H1 (cell line): ENCODE results near the gene OLFM1. TPM values are rescaled to one million over a fixed set of nuclear protein-coding genes. Genes with fewer than 3 reads are reported as not detected.

Experiments used
- CTCF ChIA-PET: fragments of 300-600 bp; sonication (Branson Sonifier 250); formaldehyde crosslinking; loops from one replicate; lab custom pipeline; 2021; ENCODE audit not compliant: partially characterized antibody; lab: Charles Lee
- POLR2A ChIA-PET: fragments of 300-600 bp; sonication (Branson Sonifier 250); formaldehyde crosslinking; loops from one replicate; lab custom pipeline; 2021; ENCODE audit warnings: inconsistent platforms; ENCODE audit not compliant: partially characterized antibody; lab: Charles Lee
- DNase-seq, 2 experiments: peaks; one replicate each; pipeline versions ENCODE4 v3.0.0 to v3.0.0-alpha.2; 2010 to 2022; ENCODE audit warnings: low spot score in 2 of 2, low read depth in 1 of 2, mixed read lengths in 1 of 2
- FAIRE-seq: peaks from 2 replicates; lab custom pipeline; 2011; peaks lifted over from hg19 to GRCh38; lab: Jason Lieb, UNC
- H2AFZ ChIP-seq: 2 replicates; pipeline ENCODE4 v1.8.1; 2012; ENCODE audit warnings: low read length, inconsistent platforms
- H2AK5ac ChIP-seq: 2 replicates; pipeline ENCODE4 v1.6.1; 2013; ENCODE audit warnings: low read depth, low read length
- H2BK120ac ChIP-seq: replicated peaks from 2 replicates; pipeline ENCODE3; 2013; ENCODE audit warnings: low read depth, low read length, inconsistent platforms
- H2BK12ac ChIP-seq: 2 replicates; pipeline ENCODE4 v1.6.1; 2013; ENCODE audit warnings: low read depth, low read length
- H2BK15ac ChIP-seq: 2 replicates; pipeline ENCODE4 v1.6.1; 2013; ENCODE audit warnings: low read length
- H2BK20ac ChIP-seq: 2 replicates; pipeline ENCODE4 v1.6.1; 2013; ENCODE audit warnings: low read length
- H2BK5ac ChIP-seq: 2 replicates; pipeline ENCODE4 v1.6.1; 2013; ENCODE audit warnings: low read depth, low read length
- H3K14ac ChIP-seq: 2 replicates; pipeline ENCODE4 v1.6.1; 2013; ENCODE audit warnings: inconsistent platforms; ENCODE audit not compliant: insufficient read length
- H3K18ac ChIP-seq: 2 replicates; pipeline ENCODE4 v1.6.1; 2013; ENCODE audit warnings: low read length; ENCODE audit errors: extremely low read depth
- H3K23ac ChIP-seq: 2 replicates; pipeline ENCODE4 v1.6.1; 2013; ENCODE audit warnings: inconsistent platforms; ENCODE audit not compliant: insufficient read length
- H3K23me2 ChIP-seq: 2 replicates; pipeline ENCODE4 v1.6.1; 2013; ENCODE audit warnings: low read depth, low read length
- H3K27ac ChIP-seq: 2 replicates; pipeline ENCODE4 v1.6.1; 2011; ENCODE audit warnings: low read depth, low read length, inconsistent platforms
- H3K27me3 ChIP-seq, 4 experiments: replicated peaks in 1 of 4; 1 replicate in 1 of 4; 2 replicates in 3 of 4; pipeline versions ENCODE4 v1.6.1 to v1.8.1; 2011 to 2013; ENCODE audit warnings: low read length in 3 of 4, mild to moderate bottlenecking in 3 of 4, inconsistent platforms in 2 of 4, mixed read lengths in 2 of 4, moderate library complexity in 1 of 4; ENCODE audit not compliant: control insufficient read depth in 3 of 4, insufficient read depth in 3 of 4; ENCODE audit errors: extremely low read depth in 1 of 4
- H3K36me3 ChIP-seq, 4 experiments: 2 replicates each; pipeline versions ENCODE4 v1.6.1 to v1.8.1; 2011 to 2013; ENCODE audit warnings: mild to moderate bottlenecking in 4 of 4, low read length in 3 of 4, moderate library complexity in 2 of 4, control low read depth in 1 of 4, inconsistent platforms in 1 of 4; ENCODE audit not compliant: insufficient read depth in 4 of 4, control insufficient read depth in 2 of 4
- H3K4ac ChIP-seq: replicated peaks from 2 replicates; pipeline ENCODE3; 2013; ENCODE audit warnings: low read length, low read depth, mixed read lengths, inconsistent platforms; ENCODE audit not compliant: insufficient read length
- H3K4me1 ChIP-seq, 4 experiments: replicated peaks in 1 of 4; 1 replicate in 1 of 4; 2 replicates in 3 of 4; pipeline versions ENCODE4 v1.6.1 to v1.8.1; 2011 to 2013; ENCODE audit warnings: low read length in 3 of 4, inconsistent platforms in 2 of 4, mixed read lengths in 1 of 4; ENCODE audit not compliant: insufficient read depth in 4 of 4, control insufficient read depth in 3 of 4
- H3K4me2 ChIP-seq, 2 experiments: 2 replicates each; pipeline versions ENCODE4 v1.6.1 to v1.8.1; 2011 to 2013; ENCODE audit warnings: low read depth in 2 of 2, low read length in 2 of 2, control low read depth in 1 of 2, inconsistent platforms in 1 of 2, mild to moderate bottlenecking in 1 of 2; ENCODE audit not compliant: insufficient read depth in 1 of 2
- H3K4me3 ChIP-seq, 4 experiments: fragments of 200-600, 300-600 bp in 1 of 4; sonication (generic), shearing (Covaris generic), sonication (Bioruptor Twin) in 1 of 4; 2 replicates each; pipeline versions ENCODE4 v1.5.1 to v1.8.1; 2011 to 2016; ENCODE audit warnings: low read length in 4 of 4, low read depth in 3 of 4, control low read depth in 2 of 4, inconsistent platforms in 2 of 4, mild to moderate bottlenecking in 2 of 4, mixed read lengths in 1 of 4, moderate library complexity in 1 of 4; ENCODE audit not compliant: insufficient read depth in 2 of 4; ENCODE audit errors: extremely low read depth in 1 of 4
- H3K56ac ChIP-seq: replicated peaks from 2 replicates; pipeline ENCODE3; 2013; ENCODE audit warnings: low read depth, mild to moderate bottlenecking, mixed read lengths, low read length, inconsistent platforms; ENCODE audit not compliant: insufficient read length
- H3K79me1 ChIP-seq: 2 replicates; pipeline ENCODE4 v1.6.1; 2013; ENCODE audit warnings: low read depth, low read length, control low read depth
- H3K79me2 ChIP-seq, 2 experiments: 2 replicates each; pipeline versions ENCODE4 v1.6.1 to v1.8.1; 2012 to 2013; ENCODE audit warnings: low read length in 2 of 2, mild to moderate bottlenecking in 2 of 2, inconsistent platforms in 1 of 2; ENCODE audit not compliant: insufficient read depth in 2 of 2, control insufficient read depth in 1 of 2
- H3K9ac ChIP-seq, 4 experiments: replicated peaks in 1 of 4; 1 replicate in 1 of 4; 2 replicates in 3 of 4; pipeline versions ENCODE4 v1.6.1 to v1.8.1; 2011 to 2013; ENCODE audit warnings: low read depth in 3 of 4, low read length in 3 of 4, control low read depth in 2 of 4, mild to moderate bottlenecking in 2 of 4, moderate library complexity in 2 of 4, inconsistent platforms in 1 of 4; ENCODE audit errors: extremely low read depth in 1 of 4
- H3K9me3 ChIP-seq, 2 experiments: 2 replicates each; pipeline versions ENCODE4 v1.6.1 to v1.8.1; 2012 to 2013; ENCODE audit warnings: mild to moderate bottlenecking in 2 of 2, moderate library complexity in 2 of 2, control low read depth in 1 of 2, inconsistent platforms in 1 of 2, low read depth in 1 of 2, low read length in 1 of 2, mixed read lengths in 1 of 2; ENCODE audit not compliant: insufficient read depth in 2 of 2
- H4K20me1 ChIP-seq, 2 experiments: replicated peaks in 1 of 2; 2 replicates each; pipeline versions ENCODE3 to v1.8.1; 2011 to 2013; ENCODE audit warnings: inconsistent platforms in 2 of 2, low read length in 2 of 2, mild to moderate bottlenecking in 1 of 2; ENCODE audit not compliant: insufficient read depth in 2 of 2, control insufficient read depth in 1 of 2
- H4K5ac ChIP-seq: 2 replicates; pipeline ENCODE4 v1.6.1; 2013; ENCODE audit warnings: low read length, low read depth, mixed read lengths, inconsistent platforms; ENCODE audit not compliant: insufficient read length
- H4K8ac ChIP-seq: 2 replicates; pipeline ENCODE4 v1.8.0; 2013; ENCODE audit warnings: mild to moderate bottlenecking, moderate library complexity, low read length, inconsistent platforms; ENCODE audit not compliant: insufficient read depth; ENCODE audit errors: extremely low read depth
- H4K91ac ChIP-seq: replicated peaks from 2 replicates; pipeline ENCODE3; 2013; ENCODE audit warnings: low read length, mixed read lengths, inconsistent platforms; ENCODE audit not compliant: insufficient read length
- CREB1 ChIP-seq: IDR thresholded peaks from 2 replicates; pipeline ENCODE4 v1.6.1; 2012; ENCODE audit warnings: inconsistent platforms
- EGR1 ChIP-seq: IDR thresholded peaks from 2 replicates; pipeline ENCODE4 v1.6.1; 2011; ENCODE audit warnings: low read depth, low read length, borderline replicate concordance
- WGBS, 2 experiments: shearing (Covaris generic) in 1 of 2; methylation state at CpG; one replicate each; pipeline versions ENCODE4 v1.1.6 to v1.1.7; 2013 to 2015; ENCODE audit warnings: low lambda C conversion rate in 2 of 2, mixed read lengths in 2 of 2, inconsistent platforms in 1 of 2, low coverage in 1 of 2, missing lambda C conversion rate in 1 of 2; ENCODE audit not compliant: insufficient replicate concordance in 2 of 2, insufficient coverage in 1 of 2, insufficient read length in 1 of 2; ENCODE audit errors: extremely low coverage in 1 of 2, missing lambda C conversion rate in 1 of 2; 5-methylcytosine and 5-hydroxymethylcytosine counted together
- polyA plus RNA-seq, 7 experiments: library from polyadenylated mRNA; depleted of rRNA in 3 of 7; stranded (reverse) in 5 of 7; unstranded in 2 of 7; fragments of >200 nt in 5 of 7; fragments of 200-250 nt in 2 of 7; gene quantifications; 1 replicate in 5 of 7; 2 replicates in 1 of 7; 4 replicates in 1 of 7; pipeline versions ENCODE4 v1.2.1 to v1.2.3, GENCODE V29; 2011 to 2013; ENCODE audit warnings: missing spikeins in 2 of 7, mixed read lengths in 2 of 7
- total RNA-seq: library from RNA; stranded (reverse); fragmentation: NEBNext Ultra II Directional; extraction: Animal tissue kit (Norgen Biotek cat#: 25700); gene quantifications from 2 replicates; pipeline ENCODE4 v1.2.1, GENCODE V29; 2021

Gene OLFM1
- total and polyA plus RNA-seq, 2 of the 8 experiments (the other 6 are each of a cell fraction or from before 2014, with no cell fraction given): 53.0 to 53.4 TPM

DNA sequence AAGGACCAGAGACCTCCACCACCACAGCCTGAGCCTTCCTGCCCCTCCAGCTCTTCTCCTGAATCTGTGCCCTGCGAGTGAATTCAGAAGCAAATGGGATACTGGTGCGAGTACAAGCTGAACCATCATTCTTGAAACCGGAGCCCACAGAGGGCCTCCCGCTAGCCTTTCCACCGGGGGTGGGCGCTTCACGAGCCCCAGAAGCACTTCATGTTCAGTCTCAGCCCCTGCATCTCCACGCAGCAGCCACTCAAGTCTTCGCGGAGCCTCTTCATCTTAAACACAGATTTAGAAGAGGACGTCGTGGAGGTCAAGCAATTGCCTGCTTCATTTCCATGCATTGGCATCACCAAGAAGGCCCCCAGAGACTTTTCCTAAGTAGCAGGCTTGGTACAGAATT lies 26.0 kb upstream of the OLFM1 start:
- Histone ChIP-seq H2BK20ac (no peak overlapping the region), H3K23ac (no peak overlapping the region), H3K27me3 (no peaks in the 10 kb centered on the region), H3K23me2 (no peaks in the 10 kb centered on the region), H3K56ac (no peak overlapping the region), H2AK5ac (no peak overlapping the region), H2BK120ac (no peak overlapping the region), H4K91ac (no peak overlapping the region), H2BK12ac (no peak overlapping the region), H3K4me1 (no peaks in the 10 kb centered on the region), H3K14ac (no peak overlapping the region), H4K5ac (no peak overlapping the region), H4K8ac (no peak overlapping the region; the same call in 1 of the 2 replicates), H3K4me2 (no peak overlapping the region), H3K9ac (no peak overlapping the region), H2BK5ac (no peak overlapping the region), H3K79me1 (no peaks in the 10 kb centered on the region), H4K20me1 (no peaks in the 10 kb centered on the region), H3K9me3 (peaks cover 13% of the 10 kb centered on the region in 2 experiments; a peak in 3 of 4 replicates), H2AFZ (no peak overlapping the region), H3K18ac (no peak overlapping the region), H3K27ac (no peak overlapping the region), H2BK15ac (no peak overlapping the region), H3K4me3 (no peak overlapping the region), H3K79me2 (no peaks in the 10 kb centered on the region), H3K36me3 (no peaks in the 10 kb centered on the region), H3K4ac (no peak overlapping the region)
- 88% methylated on average over 12 of the region's 12 CpGs; no CpG with 5 or more reads in 1 of the 2 experiments for WGBS, 2 experiments
- FAIRE-seq (no peak), DNase-seq (no peak)
- ChIA-PET CTCF (interaction anchor here (1.3 kb wide), 1 partner anchor 380 kb away, joined by 3 read pairs; no protein-coding TSS in a partner anchor), POLR2A (no interaction called here)
- TF ChIP-seq CREB1: no peak
- TF ChIP-seq EGR1: no peak
